Gastrocnemius medialis (tissue), 4 donors: Measurements from ENCODE around the gene NELFB.

Source experiments
- POLR2A ChIP-seq, 2 donors: fragments of 450-650 bp; IDR thresholded peaks; one replicate each; pipeline ENCODE4 v1.6.1; 2017; ENCODE audit warnings: antibody characterized with exemption in 2 of 2, mild to moderate bottlenecking in 2 of 2, moderate library complexity in 2 of 2
- TF ChIP-seq, protein P1 (sequence below), 5 experiments: fragments of 450-650 bp in 3 of 5; fragments of 200-600 bp in 2 of 5; sonication (generic) in 2 of 5; IDR thresholded peaks in 4 of 5; conservative IDR thresholded peaks in 1 of 5; 1 replicate in 4 of 5; 2 replicates in 1 of 5; pipeline ENCODE4 v1.5.1; 2016 to 2019; ENCODE audit warnings: antibody characterized with exemption in 5 of 5, mild to moderate bottlenecking in 3 of 5, moderate library complexity in 3 of 5

GRCh38 chr9:137311171-137311985 is 56.3 kb downstream of the NELFB start:
- no peak for TF ChIP-seq POLR2A (IDR thresholded peaks at IDR 0.05)
- TF ChIP-seq, protein P1, sequence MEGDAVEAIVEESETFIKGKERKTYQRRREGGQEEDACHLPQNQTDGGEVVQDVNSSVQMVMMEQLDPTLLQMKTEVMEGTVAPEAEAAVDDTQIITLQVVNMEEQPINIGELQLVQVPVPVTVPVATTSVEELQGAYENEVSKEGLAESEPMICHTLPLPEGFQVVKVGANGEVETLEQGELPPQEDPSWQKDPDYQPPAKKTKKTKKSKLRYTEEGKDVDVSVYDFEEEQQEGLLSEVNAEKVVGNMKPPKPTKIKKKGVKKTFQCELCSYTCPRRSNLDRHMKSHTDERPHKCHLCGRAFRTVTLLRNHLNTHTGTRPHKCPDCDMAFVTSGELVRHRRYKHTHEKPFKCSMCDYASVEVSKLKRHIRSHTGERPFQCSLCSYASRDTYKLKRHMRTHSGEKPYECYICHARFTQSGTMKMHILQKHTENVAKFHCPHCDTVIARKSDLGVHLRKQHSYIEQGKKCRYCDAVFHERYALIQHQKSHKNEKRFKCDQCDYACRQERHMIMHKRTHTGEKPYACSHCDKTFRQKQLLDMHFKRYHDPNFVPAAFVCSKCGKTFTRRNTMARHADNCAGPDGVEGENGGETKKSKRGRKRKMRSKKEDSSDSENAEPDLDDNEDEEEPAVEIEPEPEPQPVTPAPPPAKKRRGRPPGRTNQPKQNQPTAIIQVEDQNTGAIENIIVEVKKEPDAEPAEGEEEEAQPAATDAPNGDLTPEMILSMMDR (IDR thresholded peaks at IDR 0.05 in 4 of 5, conservative IDR thresholded peaks at IDR 0.05 in 1 of 5) = no peak
